Testis (tissue), 3 donors: ENCODE results near the gene DTL. TPM values are rescaled to one million over a fixed set of nuclear protein-coding genes. Genes with fewer than 3 reads are reported as not detected.

ENCODE experiments used
- DNase-seq: peaks from one replicate; pipeline ENCODE4 v3.0.0-alpha.2; 2019
- H3K27ac ChIP-seq, 2 donors: fragments of 200-600 bp; sonication (generic); one replicate each; pipeline ENCODE4 v1.5.1; 2019
- H3K27me3 ChIP-seq: fragments of 200-600 bp; sonication (generic); one replicate; pipeline ENCODE4 v1.5.1; 2019
- H3K36me3 ChIP-seq: fragments of 200-600 bp; sonication (generic); one replicate; pipeline ENCODE4 v1.5.1; 2017; ENCODE audit warnings: low read depth; ENCODE audit errors: missing control alignments
- H3K4me1 ChIP-seq: fragments of 200-600 bp; sonication (generic); one replicate; pipeline ENCODE4 v1.5.1; 2019
- H3K4me3 ChIP-seq, 2 donors: fragments of 200-600 bp; sonication (generic); one replicate each; pipeline ENCODE4 v1.5.1; 2017 to 2019
- H3K9me3 ChIP-seq: fragments of 200-600 bp; sonication (generic); one replicate; pipeline ENCODE4 v1.5.1; 2017
- CTCF ChIP-seq, 3 experiments: fragments of 450-650 bp in 2 of 3; fragments of 200-600 bp in 1 of 3; sonication (generic) in 1 of 3; IDR thresholded peaks; one replicate each; pipeline ENCODE4 v1.5.1; 2016 to 2019; ENCODE audit warnings: antibody characterized with exemption in 3 of 3, mild to moderate bottlenecking in 2 of 3, moderate library complexity in 1 of 3
- POLR2A ChIP-seq: fragments of 450-650 bp; IDR thresholded peaks from one replicate; pipeline ENCODE4 v1.6.1; 2017; ENCODE audit warnings: antibody characterized with exemption, mild to moderate bottlenecking, moderate library complexity
- WGBS, 2 donors: methylation state at CpG; one replicate each; pipeline ENCODE4 v1.1.5; 2018; 5-methylcytosine and 5-hydroxymethylcytosine counted together
- intact Hi-C: fragments of 100-400 bp; cut with DNase I; formaldehyde crosslinking; loops from one replicate; pipeline ENCODE4 v1.15.1; 2023; ENCODE audit warnings: low total_unique reads
- polyA plus RNA-seq: library from polyadenylated mRNA; stranded (reverse); fragments of 350-450 nt; fragmentation: Illumina TruSeq; extraction: RNeasy Lipid Tissue Mini Kit (QIAGEN cat#74804); gene quantifications from one replicate; pipeline ENCODE4 v1.2.3, GENCODE V29; 2014; ENCODE audit warnings: low read depth, low replicate concordance; ENCODE audit not compliant: insufficient read depth
- total RNA-seq, 2 donors: library from RNA; depleted of rRNA; stranded (reverse); fragments of >200 nt; gene quantifications; one replicate each; pipeline ENCODE4 v1.2.3, GENCODE V29; 2016

DTL gene
- total and polyA plus RNA-seq, 3 donors from 2014 or later, result 25.3 to 45.1 (median 25.4) TPM

- DNase-seq, result no peak
- 89 to 100% methylated on average over 1 of the region's 1 CpG for WGBS, 2 donors
- intact Hi-C loops, result no loop called here
Measured at GRCh38 chr1:212132025-212132424, 96.5 kb downstream of the DTL start.

GRCh38 chr1:212133319-212133718 lies 97.8 kb downstream of the DTL start:
- Histone ChIP-seq H3K36me3 (no peaks in the 10 kb centered on the region), H3K9me3 (no peaks in the 10 kb centered on the region), H3K4me1 (no peaks in the 10 kb centered on the region), H3K27me3 (no peaks in the 10 kb centered on the region), H3K27ac (no peak overlapping the region), H3K4me3 (no peak overlapping the region)
- 83 to 86% methylated on average over 2 of the region's 2 CpGs for WGBS, 2 donors
- DNase-seq, result no peak
- TF ChIP-seq POLR2A (no peak), CTCF (IDR thresholded peaks at IDR 0.05) (no peak)
- intact Hi-C loops, result no loop called here

More at GRCh38 chr1:212132025-212132424, 96.5 kb downstream of the DTL start:
- Histone ChIP-seq H3K27ac (no peak overlapping the region), H3K4me1 (no peaks in the 10 kb centered on the region), H3K36me3 (no peaks in the 10 kb centered on the region), H3K9me3 (no peaks in the 10 kb centered on the region), H3K27me3 (no peaks in the 10 kb centered on the region), H3K4me3 (no peak overlapping the region)
- TF ChIP-seq CTCF (IDR thresholded peaks at IDR 0.05) (no peak), POLR2A (no peak)

- no peak overlapping the region for H3K27ac ChIP-seq
- no peaks in the 10 kb centered on the region for H3K4me1 ChIP-seq
- intact Hi-C loops, result no loop called here
- H3K9me3 ChIP-seq, result no peaks in the 10 kb centered on the region
- TF ChIP-seq POLR2A (no peak), CTCF (IDR thresholded peaks at IDR 0.05) (no peak)
- no peaks in the 10 kb centered on the region for H3K36me3 ChIP-seq
- DNase-seq, result no peak
- H3K4me3 ChIP-seq, result no peak overlapping the region
- no peaks in the 10 kb centered on the region for H3K27me3 ChIP-seq
- WGBS, 2 donors, result 92 to 93% methylated on average over 2 of the region's 2 CpGs
Measured at GRCh38 chr1:212135166-212135565, 99.6 kb downstream of the DTL start.

- Histone ChIP-seq H3K4me1 (no peaks in the 10 kb centered on the region), H3K36me3 (no peaks in the 10 kb centered on the region), H3K27ac (no peak overlapping the region), H3K27me3 (no peaks in the 10 kb centered on the region), H3K4me3 (no peak overlapping the region), H3K9me3 (no peaks in the 10 kb centered on the region)
- intact Hi-C loops, result no loop called here
- no peak for TF ChIP-seq CTCF (IDR thresholded peaks at IDR 0.05)
- TF ChIP-seq POLR2A, result no peak
- no peak for DNase-seq
- 73 to 86% methylated on average over 1 of the region's 1 CpG for WGBS, 2 donors
Measured at GRCh38 chr1:212137854-212138253, 102.3 kb downstream of the DTL start.

- H3K9me3 ChIP-seq, result no peaks in the 10 kb centered on the region
- intact Hi-C loops, result no loop called here
- H3K36me3 ChIP-seq, result no peaks in the 10 kb centered on the region
- H3K4me3 ChIP-seq, result no peak overlapping the region
- H3K27me3 ChIP-seq, result no peaks in the 10 kb centered on the region
- TF ChIP-seq CTCF (IDR thresholded peaks at IDR 0.05), result no peak
- TF ChIP-seq POLR2A, result no peak
- 89 to 90% methylated on average over 5 of the region's 5 CpGs for WGBS, 2 donors
- no peak overlapping the region for H3K27ac ChIP-seq
- no peaks in the 10 kb centered on the region for H3K4me1 ChIP-seq
- DNase-seq, result no peak
Measured at GRCh38 chr1:212138457-212138856, 102.9 kb downstream of the DTL start.
